ENCODE data around the gene RBBP6.
A peak's percentile ranks its signal among the peaks of the same experiment; 100 is the strongest.
"Not testable (repeated sequence)": the region's sequence is repeated elsewhere in the genome, so short reads cannot be mapped to it uniquely, and the experiment has no call there.

Gene RBBP6

DNA sequence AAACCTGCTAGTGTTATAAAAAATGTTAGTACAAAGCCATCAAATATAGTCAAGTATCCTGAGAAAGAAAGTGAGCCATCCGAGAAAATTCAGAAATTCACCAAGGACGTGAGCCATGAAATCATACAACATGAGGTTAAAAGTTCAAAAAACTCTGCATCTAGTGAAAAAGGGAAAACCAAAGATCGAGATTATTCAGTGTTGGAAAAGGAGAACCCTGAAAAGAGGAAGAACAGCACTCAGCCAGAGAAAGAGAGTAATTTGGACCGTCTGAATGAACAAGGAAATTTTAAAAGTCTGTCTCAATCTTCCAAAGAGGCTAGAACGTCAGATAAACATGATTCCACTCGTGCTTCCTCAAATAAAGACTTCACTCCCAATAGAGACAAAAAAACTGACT is 31.7 kb downstream of the RBBP6 start:
- TF ChIP-seq POLR2A (IDR thresholded peaks at IDR 0.05; ENCODE audit: low read depth, low read length): no peak
- DNase-seq (ENCODE audit: insufficient read length, low spot score) (no peak), FAIRE-seq (peak; percentile 20)

DNA sequence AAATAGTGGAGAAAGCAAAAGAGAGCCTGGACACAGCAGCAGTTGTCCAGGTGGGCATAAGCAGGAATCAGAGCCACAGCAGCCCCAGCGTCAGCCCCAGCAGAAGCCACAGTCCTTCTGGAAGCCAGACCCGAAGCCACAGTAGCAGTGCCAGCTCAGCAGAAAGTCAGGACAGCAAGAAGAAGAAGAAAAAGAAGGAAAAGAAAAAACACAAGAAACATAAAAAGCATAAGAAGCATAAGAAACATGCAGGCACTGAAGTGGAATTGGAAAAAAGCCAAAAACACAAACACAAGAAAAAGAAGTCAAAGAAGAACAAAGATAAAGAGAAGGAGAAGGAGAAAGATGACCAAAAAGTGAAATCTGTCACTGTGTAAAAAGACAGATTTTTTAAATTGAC is 32.7 kb downstream of the RBBP6 start:
- no peak for FAIRE-seq
- no peak for TF ChIP-seq POLR2A (IDR thresholded peaks at IDR 0.05; ENCODE audit: low read depth, low read length)
- DNase-seq (ENCODE audit: insufficient read length, low spot score): no peak

DNA sequence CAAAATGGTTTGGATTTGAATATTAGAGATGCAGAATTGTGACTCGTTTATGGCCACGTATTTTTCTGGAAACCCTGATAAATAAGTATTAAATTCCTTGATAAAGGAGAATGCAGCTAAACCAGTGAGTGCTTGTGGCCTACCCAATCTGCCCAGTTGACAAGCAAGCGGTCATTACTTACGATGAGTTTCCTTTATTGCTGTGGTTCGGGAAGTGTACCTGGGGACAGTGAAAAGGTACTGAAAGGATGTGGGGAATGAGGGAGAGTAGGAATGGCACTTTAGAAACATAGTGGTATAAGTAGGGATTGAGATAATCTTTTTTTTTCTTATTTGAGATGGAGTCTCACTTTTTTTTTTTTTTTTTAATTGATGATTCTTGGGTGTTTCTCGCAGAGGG is 33.8 kb downstream of the RBBP6 start:
- no peak for TF ChIP-seq POLR2A (IDR thresholded peaks at IDR 0.05; ENCODE audit: low read depth, low read length)
- no peak for FAIRE-seq
- no peak for DNase-seq (ENCODE audit: insufficient read length, low spot score)

DNA sequence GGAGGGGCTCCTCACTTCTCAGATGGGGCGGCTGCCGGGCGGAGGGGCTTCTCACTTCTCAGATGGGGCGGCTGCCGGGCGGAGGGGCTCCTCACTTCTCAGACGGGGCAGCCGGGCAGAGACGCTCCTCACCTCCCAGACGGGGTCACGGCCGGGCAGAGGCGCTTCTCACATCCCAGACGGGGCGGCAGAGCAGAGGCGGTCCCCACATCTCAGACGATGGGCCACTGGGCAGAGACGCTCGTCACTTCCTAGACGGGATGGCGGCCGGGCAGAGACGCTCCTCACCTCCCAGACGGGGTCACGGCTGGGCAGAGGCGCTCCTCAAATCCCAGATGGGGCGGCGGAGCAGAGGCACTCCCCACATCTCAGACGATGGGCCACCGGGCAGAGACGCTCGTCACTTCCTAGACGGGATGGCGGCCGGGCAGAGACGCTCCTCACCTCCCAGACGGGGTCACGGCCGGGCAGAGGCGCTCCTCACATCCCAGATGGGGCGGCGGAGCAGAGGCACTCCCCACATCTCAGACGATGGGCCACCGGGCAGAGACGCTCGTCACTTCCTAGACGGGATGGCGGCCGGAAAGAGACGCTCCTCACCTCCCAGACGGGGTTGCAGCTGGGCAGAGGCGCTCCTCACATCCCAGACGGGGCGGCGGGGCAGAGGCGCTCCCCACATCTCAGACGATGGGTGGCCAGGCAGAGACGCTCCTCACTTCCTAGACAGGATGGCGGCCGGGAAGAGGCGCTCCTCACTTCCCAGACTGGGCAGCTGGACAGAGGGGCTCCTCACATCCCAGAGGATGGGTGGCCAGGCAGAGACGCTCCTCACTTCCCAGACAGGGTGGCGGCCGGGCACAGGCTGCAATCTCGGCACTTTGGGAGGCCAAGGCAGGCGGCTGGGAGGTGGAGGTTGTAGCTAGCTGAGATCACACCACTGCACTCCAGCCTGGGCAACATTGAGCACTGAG is 35.4 kb downstream of the RBBP6 start:
- not testable (repeated sequence) for FAIRE-seq

DNA sequence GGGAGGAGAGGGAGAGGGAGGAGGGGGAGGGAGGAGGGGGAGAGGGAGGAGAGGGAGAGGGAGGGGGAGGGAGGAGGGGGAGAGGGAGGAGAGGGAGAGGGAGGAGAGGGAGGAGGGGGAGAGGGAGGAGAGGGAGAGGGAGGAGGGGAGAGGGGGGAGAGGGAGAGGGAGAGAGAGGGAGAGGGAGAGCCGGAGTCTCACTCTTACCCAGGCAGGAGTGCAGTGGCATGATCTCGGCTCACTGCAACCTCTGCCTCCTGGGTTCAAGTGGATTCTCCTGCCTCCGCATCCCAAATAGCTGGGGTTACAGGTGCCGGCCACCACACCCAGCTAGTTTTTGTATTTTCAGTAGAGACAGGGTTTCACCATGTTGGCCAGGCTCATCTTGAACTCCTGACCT is 36.4 kb downstream of the RBBP6 start:
- not testable (repeated sequence) for DNase-seq (ENCODE audit: insufficient read length, low spot score); FAIRE-seq

More for the DNA sequence above, 35.4 kb downstream of the RBBP6 start:
- not testable (repeated sequence) for DNase-seq (ENCODE audit: insufficient read length, low spot score)

DNA sequence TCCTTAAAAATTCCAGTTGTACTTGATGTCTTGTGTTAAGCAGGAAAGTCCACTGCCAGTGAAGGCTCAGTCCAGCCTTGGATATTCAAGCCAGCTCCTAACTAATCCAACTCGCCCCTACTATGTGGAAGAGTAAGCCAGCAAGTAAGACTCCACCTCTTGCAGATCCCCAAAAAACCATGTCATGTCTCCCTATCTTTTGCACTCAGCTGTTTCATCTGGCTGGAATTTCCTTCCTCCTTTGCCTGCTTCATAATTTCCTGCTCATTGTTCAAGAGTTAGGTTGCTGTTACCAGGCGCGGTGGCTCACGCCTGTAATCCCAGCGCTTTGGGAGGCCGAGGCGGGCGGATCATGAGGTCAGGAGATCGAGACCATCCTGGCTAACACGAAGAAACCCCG is 37.8 kb downstream of the RBBP6 start:
- FAIRE-seq (no peak), DNase-seq (ENCODE audit: insufficient read length, low spot score) (no peak)
- TF ChIP-seq POLR2A (IDR thresholded peaks at IDR 0.05; ENCODE audit: low read depth, low read length): no peak

DNA sequence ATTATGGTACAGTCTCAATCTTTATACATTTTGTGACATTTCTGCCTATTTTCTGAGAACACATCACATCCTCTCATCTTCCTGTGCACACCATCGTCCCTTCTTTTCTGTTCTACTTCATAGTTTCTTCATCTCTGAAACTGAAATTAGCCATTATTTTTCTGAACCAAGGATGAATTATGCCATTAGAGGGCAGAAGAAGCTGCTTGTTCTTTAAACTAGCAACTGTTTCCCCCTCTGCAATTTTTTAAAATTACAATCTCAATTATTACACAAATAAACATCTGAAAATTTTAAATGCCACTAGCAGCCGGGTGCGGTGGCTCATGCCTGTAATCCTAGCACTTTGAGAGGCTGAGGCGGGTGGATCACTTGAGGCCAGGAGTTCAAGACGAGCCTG is 41.3 kb downstream of the RBBP6 start:
- DNase-seq (ENCODE audit: insufficient read length, low spot score) (no peak), FAIRE-seq (no peak)
- TF ChIP-seq POLR2A (IDR thresholded peaks at IDR 0.05; ENCODE audit: low read depth, low read length): no peak

DNA sequence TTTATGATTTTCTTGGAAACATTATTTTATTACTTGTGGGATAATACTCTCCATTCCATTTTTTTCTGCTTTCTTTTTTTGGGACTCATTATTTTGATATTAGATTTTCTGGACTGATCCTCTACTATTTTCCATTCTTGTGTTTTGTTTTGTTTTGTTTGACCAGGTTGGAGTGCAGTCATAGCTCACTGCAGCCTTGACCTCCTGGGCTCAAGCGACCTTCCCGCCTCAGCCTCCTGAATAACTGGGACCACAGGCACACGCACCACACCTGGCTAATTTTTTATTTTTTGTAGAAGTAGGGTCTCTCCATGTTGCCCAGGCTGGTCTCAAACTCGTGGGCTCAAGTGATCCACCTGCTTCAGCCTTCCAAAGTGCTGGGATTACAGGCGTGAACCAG is 44.1 kb downstream of the RBBP6 start:
- FAIRE-seq (no peak), DNase-seq (ENCODE audit: insufficient read length, low spot score) (no peak)
- TF ChIP-seq POLR2A (IDR thresholded peaks at IDR 0.05; ENCODE audit: low read depth, low read length): no peak

DNA sequence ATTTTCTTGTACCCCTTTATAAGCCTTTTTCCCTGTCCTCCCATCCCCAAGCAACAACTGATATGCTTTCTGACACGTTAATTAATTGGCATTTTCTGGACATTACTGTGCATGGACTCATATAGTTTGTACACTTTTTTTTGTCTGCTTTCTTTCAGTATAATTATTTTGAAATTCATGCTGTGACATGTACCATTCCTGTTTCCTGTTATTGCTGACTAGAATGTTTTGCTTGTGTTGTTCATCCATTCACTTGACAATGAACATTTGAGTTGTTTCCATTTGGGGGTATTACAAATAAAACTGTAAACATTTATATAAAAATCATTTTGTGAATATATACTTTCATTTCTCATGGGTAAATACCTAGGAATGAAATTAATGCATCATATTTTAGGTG is 50.6 kb downstream of the RBBP6 start:
- TF ChIP-seq POLR2A (IDR thresholded peaks at IDR 0.05; ENCODE audit: low read depth, low read length): no peak
- DNase-seq (ENCODE audit: insufficient read length, low spot score) (no peak), FAIRE-seq (no peak)

DNA sequence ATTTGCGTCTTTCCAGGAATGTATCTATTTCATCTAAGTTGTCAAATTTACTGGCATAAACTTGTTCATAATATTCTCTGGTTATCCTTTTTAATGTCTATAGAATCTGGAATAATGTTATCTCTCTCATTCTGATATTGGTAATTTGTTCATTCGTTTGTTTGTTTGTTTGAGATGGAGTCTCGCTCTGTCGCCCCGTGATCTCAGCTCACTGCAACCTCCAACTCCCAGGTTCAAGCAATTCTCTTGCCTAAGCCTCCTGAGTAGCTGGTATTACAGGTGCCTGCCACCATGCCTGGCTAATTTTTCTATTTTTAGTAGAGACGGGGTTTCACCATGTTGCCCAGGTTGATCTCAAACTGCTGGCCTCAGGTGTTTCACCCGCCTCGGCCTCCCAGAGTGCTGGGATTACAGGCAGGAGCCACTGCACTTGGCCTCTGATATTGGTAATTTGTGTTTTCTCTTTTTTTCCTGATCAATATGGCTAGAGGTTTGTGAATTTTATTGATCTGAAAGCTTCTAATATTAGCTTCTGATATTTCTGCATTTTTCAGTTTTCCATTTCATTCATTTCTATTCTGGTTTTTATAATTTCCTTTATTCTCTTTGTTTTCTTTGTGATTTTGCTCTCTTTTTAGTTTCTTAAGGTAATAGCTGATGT is 59.5 kb downstream of the RBBP6 start:
- no peak for DNase-seq (ENCODE audit: insufficient read length, low spot score)
- TF ChIP-seq POLR2A (IDR thresholded peaks at IDR 0.05; ENCODE audit: low read depth, low read length): no peak
- no peak for FAIRE-seq

DNA sequence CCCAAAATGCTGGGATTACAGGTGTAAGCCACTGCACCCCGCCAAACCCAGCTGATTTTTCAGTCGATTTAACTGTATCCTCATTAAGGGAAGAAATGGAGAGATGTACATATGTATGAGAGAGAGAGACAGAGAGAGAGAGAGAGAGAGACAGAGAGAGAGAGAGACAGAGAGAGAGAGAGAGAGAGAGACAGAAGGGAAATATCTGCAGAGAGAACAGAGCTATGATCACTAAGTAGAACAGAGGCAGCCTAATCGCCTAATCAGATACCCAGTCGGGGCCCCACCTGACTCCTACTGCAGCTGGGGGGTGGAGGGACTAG is 70.0 kb downstream of the RBBP6 start:
- DNase-seq (ENCODE audit: insufficient read length, low spot score) (no peak), FAIRE-seq (no peak)
- no peak for TF ChIP-seq POLR2A (IDR thresholded peaks at IDR 0.05; ENCODE audit: low read depth, low read length)

DNA sequence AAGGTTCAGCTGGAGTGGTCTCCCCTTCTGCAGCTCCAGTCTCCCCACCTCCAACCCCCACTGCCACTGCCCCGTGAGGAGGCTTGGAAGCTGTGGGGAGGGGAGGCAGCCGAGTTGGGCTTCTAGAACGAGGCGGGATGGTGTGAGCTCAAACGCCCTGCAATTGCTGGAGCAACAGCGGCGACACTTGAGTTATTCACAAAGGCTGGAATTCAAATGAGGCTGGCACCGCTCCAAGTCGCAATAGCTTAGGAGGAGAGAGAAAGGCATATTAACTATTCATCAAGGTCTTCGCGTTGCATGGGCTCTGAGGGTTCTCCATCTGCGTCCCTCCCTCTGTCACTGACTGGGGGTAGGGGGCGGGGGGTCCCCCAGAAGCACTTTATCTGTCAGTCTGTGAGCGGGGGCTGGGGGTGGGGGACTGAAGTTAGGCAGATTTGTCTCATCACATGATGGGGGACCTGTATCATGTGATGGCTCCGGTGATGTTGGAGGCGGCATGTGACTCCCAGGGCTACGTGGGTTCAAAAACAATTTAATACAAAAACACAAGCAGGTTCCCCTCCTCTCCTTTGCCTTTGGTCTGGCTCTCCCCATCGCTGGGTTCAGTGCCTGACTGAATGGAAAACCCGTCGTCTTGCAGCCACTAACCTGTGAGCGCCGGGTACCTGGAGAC is 70.5 kb downstream of the RBBP6 start:
- TF ChIP-seq POLR2A (IDR thresholded peaks at IDR 0.05; ENCODE audit: low read depth, low read length): no peak
- DNase-seq (ENCODE audit: insufficient read length, low spot score) (no peak), FAIRE-seq (no peak)

DNA sequence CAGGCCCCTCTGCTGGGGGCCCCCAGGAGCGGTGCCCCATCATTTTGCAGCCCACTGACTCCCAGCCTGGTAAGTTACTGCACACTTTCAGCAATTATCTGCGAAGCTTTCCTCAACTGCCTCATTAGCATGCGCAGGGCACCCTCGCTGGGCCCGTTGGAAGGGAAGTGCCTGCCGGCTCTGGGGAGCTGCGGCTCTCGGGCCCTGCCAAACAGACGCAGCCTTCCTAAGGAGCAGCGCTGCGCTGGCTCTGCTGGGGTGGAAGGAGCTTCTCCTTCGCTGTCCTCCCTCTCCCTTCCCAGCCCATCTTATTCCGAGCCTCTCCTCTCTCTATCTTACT is 71.0 kb downstream of the RBBP6 start:
- FAIRE-seq (no peak), DNase-seq (ENCODE audit: insufficient read length, low spot score) (no peak)
- TF ChIP-seq POLR2A (IDR thresholded peaks at IDR 0.05; ENCODE audit: low read depth, low read length): no peak

DNA sequence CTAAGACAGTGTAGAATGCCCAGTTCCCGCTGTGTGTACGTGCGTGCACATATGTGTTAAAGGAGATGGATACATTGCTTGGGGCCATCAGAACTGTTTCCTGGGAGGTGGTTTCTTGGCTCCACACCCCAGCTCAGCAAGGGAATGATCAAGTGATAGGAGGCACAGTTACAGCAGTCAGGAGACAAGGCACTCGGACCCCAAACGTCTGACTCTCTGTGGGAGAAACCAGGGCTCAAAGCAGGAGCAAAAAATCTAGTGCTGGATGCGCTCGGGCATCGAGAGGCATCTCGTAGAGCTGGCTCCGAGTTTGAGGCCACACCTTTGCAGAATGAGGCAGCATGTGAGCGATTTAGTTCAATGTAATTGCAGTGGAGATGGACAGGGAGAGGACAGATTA is 71.9 kb downstream of the RBBP6 start:
- no peak for FAIRE-seq
- DNase-seq (ENCODE audit: insufficient read length, low spot score): no peak
- no peak for TF ChIP-seq POLR2A (IDR thresholded peaks at IDR 0.05; ENCODE audit: low read depth, low read length)

DNA sequence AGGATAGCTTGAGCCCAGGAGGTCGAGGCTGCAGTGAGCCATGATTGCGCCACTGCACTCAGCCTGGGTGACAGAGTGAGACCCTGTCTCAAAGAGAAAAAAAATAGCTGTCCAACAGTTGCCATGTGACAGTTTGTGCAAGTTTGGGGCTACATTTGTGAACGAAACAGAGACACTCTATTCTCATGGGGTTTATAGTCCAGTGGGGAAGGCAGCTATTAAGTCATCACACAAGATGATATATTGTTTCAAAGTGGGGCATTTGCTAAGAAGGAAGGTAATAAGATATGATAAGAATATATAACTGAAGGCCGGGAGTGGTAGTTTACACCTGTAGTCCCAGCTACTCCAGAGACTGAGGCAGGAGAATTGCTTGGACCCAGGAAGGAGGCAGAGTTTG is 73.3 kb downstream of the RBBP6 start:
- TF ChIP-seq POLR2A (IDR thresholded peaks at IDR 0.05; ENCODE audit: low read depth, low read length): no peak
- DNase-seq (ENCODE audit: insufficient read length, low spot score) (no peak), FAIRE-seq (no peak)

DNA sequence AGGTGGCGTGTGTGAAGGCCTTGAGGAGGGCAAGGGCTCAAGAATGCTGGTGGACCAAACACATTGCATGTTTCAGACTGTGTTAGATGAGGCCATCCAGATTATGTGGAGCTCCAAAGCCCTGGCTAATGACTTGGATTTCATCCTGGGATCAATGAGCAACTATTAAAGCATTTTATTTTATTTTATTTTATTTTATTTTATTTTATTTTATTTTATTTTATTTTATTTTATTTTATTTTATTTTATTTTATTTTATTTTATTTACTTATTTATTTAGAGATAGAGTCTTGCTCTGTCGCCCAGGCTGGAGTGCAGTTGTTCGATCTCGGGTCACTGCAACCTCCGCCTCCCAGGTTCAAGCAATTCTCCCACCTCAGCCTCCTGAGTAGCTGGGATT is 73.9 kb downstream of the RBBP6 start:
- FAIRE-seq: not testable (repeated sequence)

More for the DNA sequence above, 73.9 kb downstream of the RBBP6 start:
- DNase-seq (ENCODE audit: insufficient read length, low spot score): not testable (repeated sequence)

All from H54 (cell line).